K562 (cell line): ENCODE measurements around the gene FRMPD4. TPM values are rescaled to one million over a fixed set of nuclear protein-coding genes. Genes with fewer than 3 reads are reported as not detected.

Experiments used
- ATAC-seq: fragments of 200-7000 bp; cut with Tn5 transposase; 3 replicates; pipeline ENCODE4 v1.9.1; 2020; ENCODE audit warnings: moderate library complexity
- BruUV-seq: library from RNA; stranded (reverse); fragments of 400-500 nt; replicated peaks from 2 replicates; lab custom pipeline; 2021; lab: Mats Ljungman, UMichigan
- CTCF ChIA-PET: fragments of 300-600 bp; formaldehyde crosslinking; extraction: SDS; loops from one replicate; lab custom pipeline; 2021; ENCODE audit warnings: low intra/inter-chr PET ratio; lab: Yijun Ruan, JAX
- POLR2A ChIA-PET: fragments of 300-600, 350-650 bp; sonication (Branson Sonifier 250); formaldehyde crosslinking; extraction: SDS; loops from one replicate; lab custom pipeline; 2021; ENCODE audit warnings: antibody characterized with exemption, inconsistent platforms; lab: Yijun Ruan, JAX
- DNase-seq, 4 experiments: peaks; one replicate each; pipeline versions ENCODE4 v3.0.0 to v3.0.0-alpha.2; 2011 to 2018; ENCODE audit warnings: low spot score in 3 of 4, mixed read lengths in 3 of 4; ENCODE audit errors: extremely low read depth in 1 of 4
- FAIRE-seq: peaks from 2 replicates; lab custom pipeline; 2011; peaks lifted over from hg19 to GRCh38; lab: Jason Lieb, UNC
- H2AFZ ChIP-seq: 2 replicates; pipeline ENCODE4 v1.6.0; 2011; ENCODE audit warnings: low read depth, low read length, control low read depth, inconsistent platforms
- H3K27ac ChIP-seq: fragments of 200-600 bp; 3 replicates; pipeline ENCODE4 v1.8.0; 2011; ENCODE audit warnings: low read depth, mild to moderate bottlenecking, control low read depth, inconsistent platforms, low read length, moderate library complexity, mixed read lengths; ENCODE audit errors: extremely low read depth
- H3K27me3 ChIP-seq, 2 experiments: fragments of 300-600 bp in 1 of 2; 2 replicates in 1 of 2; 3 replicates in 1 of 2; pipeline versions ENCODE4 v1.6.0 to v1.8.0; 2011; ENCODE audit warnings: inconsistent platforms in 2 of 2, low read length in 2 of 2, mild to moderate bottlenecking in 1 of 2, mixed read lengths in 1 of 2, moderate library complexity in 1 of 2; ENCODE audit not compliant: control insufficient read depth in 2 of 2, insufficient read depth in 2 of 2
- H3K36me3 ChIP-seq: fragments of 300-600 bp; 3 replicates; pipeline ENCODE4 v1.8.0; 2011; ENCODE audit warnings: mild to moderate bottlenecking, low read length, inconsistent platforms; ENCODE audit not compliant: control insufficient read depth, insufficient read depth
- H3K4me1 ChIP-seq, 2 experiments: fragments of 200-600 bp in 1 of 2; replicated peaks in 1 of 2; 2 replicates in 1 of 2; 3 replicates in 1 of 2; pipeline versions ENCODE4 v1.5.1 to v1.8.0; 2011; ENCODE audit warnings: inconsistent platforms in 2 of 2, low read length in 2 of 2, mild to moderate bottlenecking in 1 of 2, mixed read lengths in 1 of 2, moderate library complexity in 1 of 2; ENCODE audit not compliant: control insufficient read depth in 2 of 2, insufficient read depth in 2 of 2
- H3K4me2 ChIP-seq: 2 replicates; pipeline ENCODE4 v1.6.1; 2011; ENCODE audit warnings: low read length, control low read depth, inconsistent platforms, mixed read lengths; ENCODE audit not compliant: insufficient read depth
- H3K4me3 ChIP-seq: fragments of 200-600 bp; sonication (generic), shearing (Covaris generic); 2 replicates; pipeline ENCODE4 v1.5.1; 2016; ENCODE audit warnings: control low read depth, inconsistent platforms
- H3K79me2 ChIP-seq: fragments of 200-600 bp; 3 replicates; pipeline ENCODE4 v1.8.0; 2011; ENCODE audit warnings: low read length, inconsistent platforms; ENCODE audit not compliant: control insufficient read depth, insufficient read depth
- H3K9ac ChIP-seq, 2 experiments: 2 replicates each; pipeline versions ENCODE4 v1.6.0 to v1.6.1; 2011; ENCODE audit warnings: low read depth in 2 of 2, low read length in 2 of 2, control low read depth in 1 of 2, inconsistent platforms in 1 of 2, mild to moderate bottlenecking in 1 of 2, mixed read lengths in 1 of 2; ENCODE audit not compliant: insufficient read depth in 1 of 2
- H3K9me1 ChIP-seq: one replicate; pipeline ENCODE4 v1.6.0; 2011; ENCODE audit warnings: inconsistent platforms, mild to moderate bottlenecking, low read length, moderate library complexity; ENCODE audit not compliant: control insufficient read depth, insufficient read depth
- H3K9me3 ChIP-seq: replicated peaks from 2 replicates; pipeline ENCODE4 v1.5.1; 2011; ENCODE audit warnings: low read depth, low read length, inconsistent platforms; ENCODE audit not compliant: control insufficient read depth, insufficient read depth
- H4K20me1 ChIP-seq: replicated peaks from 2 replicates; pipeline ENCODE4 v1.6.1; 2011; ENCODE audit warnings: low read length, inconsistent platforms, mixed read lengths; ENCODE audit not compliant: control insufficient read depth, insufficient read depth
- ARNT ChIP-seq, 2 experiments: fragments of 450-650 bp; IDR thresholded peaks; 2 replicates each; pipeline ENCODE4 v1.6.1; 2016; ENCODE audit warnings: mild to moderate bottlenecking in 1 of 2
- CBX5 ChIP-seq: IDR thresholded peaks from 2 replicates; pipeline ENCODE4 v1.6.1; 2014; ENCODE audit warnings: low read depth, borderline replicate concordance
- CC2D1A ChIP-seq: fragments of 450-650 bp; IDR thresholded peaks from 2 replicates; pipeline ENCODE4 v1.6.1; 2017; ENCODE audit warnings: mild to moderate bottlenecking
- FOXO4 ChIP-seq: fragments of 450-650 bp; formaldehyde crosslinking; IDR thresholded peaks from 2 replicates; pipeline ENCODE4 v1.4.0; 2020; ENCODE audit warnings: mild to moderate bottlenecking, moderate library complexity
- LARP7 ChIP-seq: fragments of 450-650 bp; IDR thresholded peaks from 2 replicates; pipeline ENCODE4 v1.6.1; 2016
- MTF1 ChIP-seq: fragments of 250-450 bp; sonication (Bioruptor Pico); IDR thresholded peaks from 2 replicates; pipeline ENCODE4 v1.9.0; 2021; ENCODE audit warnings: moderate library complexity, mild to moderate bottlenecking, inconsistent platforms, borderline replicate concordance
- NELFE ChIP-seq: IDR thresholded peaks from 2 replicates; pipeline ENCODE4 v1.6.1; 2011; ENCODE audit warnings: mild to moderate bottlenecking; ENCODE audit not compliant: insufficient read depth, insufficient read length
- RAD51 ChIP-seq: fragments of 450-650 bp; IDR thresholded peaks from 2 replicates; pipeline ENCODE4 v1.7.1; 2016; ENCODE audit warnings: low read depth, mild to moderate bottlenecking, borderline replicate concordance
- RBM14 ChIP-seq: fragments of 200-400 bp; formaldehyde crosslinking; IDR thresholded peaks from 2 replicates; pipeline ENCODE4 v1.6.1; 2018; ENCODE audit warnings: low read depth, mild to moderate bottlenecking, low read length, moderate library complexity, borderline replicate concordance; ENCODE audit not compliant: insufficient read depth
- SRSF9 ChIP-seq: fragments of 200-400 bp; formaldehyde crosslinking; IDR thresholded peaks from 2 replicates; pipeline ENCODE4 v1.6.1; 2017; ENCODE audit warnings: low read depth, low read length, borderline replicate concordance
- TAF7 ChIP-seq: fragments of 450-650 bp; IDR thresholded peaks from 2 replicates; pipeline ENCODE4 v1.6.1; 2016; ENCODE audit warnings: missing genetic modification characterization, missing compliant biosample characterization
- TAL1 ChIP-seq: fragments of 450-650 bp; IDR thresholded peaks from 2 replicates; pipeline ENCODE4 v1.6.1; 2016; ENCODE audit warnings: mild to moderate bottlenecking
- THRAP3 ChIP-seq: fragments of 450-650 bp; IDR thresholded peaks from 2 replicates; pipeline ENCODE4 v1.6.1; 2016; ENCODE audit warnings: mild to moderate bottlenecking, inconsistent platforms, borderline replicate concordance
- ZC3H4 ChIP-seq: sonication (generic); formaldehyde crosslinking; IDR thresholded peaks from 2 replicates; pipeline ENCODE4 v1.9.0; 2021; ENCODE audit warnings: missing genetic modification reagents, borderline replicate concordance
- ZKSCAN1 ChIP-seq: fragments of 150-350 bp; IDR thresholded peaks from 2 replicates; pipeline ENCODE4 v1.6.1; 2016; ENCODE audit warnings: low read depth, low read length
- ZNF384 ChIP-seq: IDR thresholded peaks from 2 replicates; pipeline ENCODE4 v1.6.1; 2012; ENCODE audit warnings: low read depth, low read length, improper control_type of control experiment
- WGBS: fragments of 100-300 bp; shearing (Covaris generic); methylation state at CpG from one replicate; pipeline ENCODE4 v1.1.6; 2016; ENCODE audit warnings: low coverage, mixed read lengths; ENCODE audit not compliant: insufficient coverage; ENCODE audit errors: missing lambda C conversion rate; 5-methylcytosine and 5-hydroxymethylcytosine counted together
- in situ Hi-C: fragments of 300-500 bp; cut with MboI; formaldehyde crosslinking; loops from 4 replicates; pipeline ENCODE4 v1.15.0; 2018; ENCODE audit warnings: inconsistent platforms, mixed read lengths
- intact Hi-C: fragments of 100-400 bp; cut with micrococcal nuclease; formaldehyde crosslinking; loops from 2 replicates; pipeline ENCODE4 v1.14.2; 2022
- polyA plus RNA-seq, 8 experiments: library from polyadenylated mRNA; depleted of rRNA in 4 of 8; stranded (reverse) in 5 of 8; unstranded in 3 of 8; fragments of >200 nt; fragmentation: Nextera tagmentation in 2 of 8; fragmentation: Illumina TruSeq in 1 of 8; extraction: Ambion mirVana in 2 of 8; extraction: Trizol in 1 of 8; gene quantifications; 2 replicates each; pipeline versions ENCODE4 v1.2.1 to v1.2.3, GENCODE V29; 2011 to 2014; ENCODE audit warnings: inconsistent platforms in 1 of 8, missing spikeins in 1 of 8
- total RNA-seq, 7 experiments: library from RNA; depleted of rRNA in 6 of 7; stranded (reverse); fragments of >200 nt in 6 of 7; fragmentation: Illumina TruSeq in 2 of 7; extraction: Trizol in 2 of 7; gene quantifications; 2 replicates each; pipeline versions ENCODE4 v1.2.1 to v1.2.3, GENCODE V29; 2011 to 2021; ENCODE audit warnings: low replicate concordance in 1 of 7

The FRMPD4 gene
- total and polyA plus RNA-seq, 9 of the 15 experiments (the other 6 are each of a cell fraction or from before 2014, with no cell fraction given), result not detected

- TF ChIP-seq TAF7 (tag) (no peak), SRSF9 (no peak), LARP7 (no peak), ZNF384 (no peak), THRAP3 (no peak), RBM14 (no peak), MTF1 (CRISPR knock-in tag) (no peak)
- TF ChIP-seq, all 486 proteins: peak for 0
These were observed 107.7 kb downstream of the FRMPD4 start (continued) for GRCh38 chrX:12245650-12246645.

DNA sequence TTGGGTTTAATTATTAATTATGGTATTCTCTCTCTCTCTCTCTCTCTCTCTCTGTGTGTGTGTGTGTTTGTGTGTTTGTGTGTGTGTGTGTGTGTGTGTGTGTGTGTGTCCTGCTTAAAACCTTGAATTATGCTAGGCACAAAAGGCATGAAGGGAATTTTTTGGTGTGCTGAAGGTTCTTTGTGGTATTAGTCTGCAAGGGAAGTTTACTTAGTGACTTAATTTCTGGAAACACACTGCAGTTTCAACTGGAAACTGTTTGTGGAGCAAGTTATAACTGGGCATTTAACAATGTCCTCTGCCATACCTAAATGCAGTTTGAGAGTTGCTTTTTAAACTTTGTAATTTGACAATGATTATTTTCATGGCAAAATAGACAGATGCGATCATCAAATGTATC is 111.7 kb downstream of the FRMPD4 start:
- in situ Hi-C loops, result no loop called here

More for the DNA sequence above, 111.7 kb downstream of the FRMPD4 start:
- ChIA-PET CTCF (no interaction called here), POLR2A (no interaction called here)
- FAIRE-seq (no peak), ATAC-seq (no peak), DNase-seq (no peak)
- Histone ChIP-seq H4K20me1 (no peaks in the 10 kb centered on the region), H3K27ac (no peak overlapping the region), H3K9me1 (no peaks in the 10 kb centered on the region), H3K9ac (no peak overlapping the region), H3K36me3 (no peaks in the 10 kb centered on the region), H3K4me3 (no peak overlapping the region), H3K9me3 (no peaks in the 10 kb centered on the region), H3K79me2 (no peaks in the 10 kb centered on the region), H2AFZ (no peak overlapping the region), H3K4me2 (no peak overlapping the region), H3K4me1 (no peaks in the 10 kb centered on the region), H3K27me3 (no peaks in the 10 kb centered on the region)
- intact Hi-C loops, result no loop called here
- no TSS peak for BruUV-seq
- WGBS, result 0% methylated on average over 1 of the region's 1 CpG
- TF ChIP-seq CBX5, result no peak
- TF ChIP-seq ZKSCAN1, result no peak
- no peak for TF ChIP-seq ZNF384
- TF ChIP-seq ZC3H4 (CRISPR knock-in tag), result no peak
- no peak for TF ChIP-seq RAD51
- TF ChIP-seq FOXO4, result no peak
- TF ChIP-seq NELFE, result no peak
- TF ChIP-seq ARNT (IDR thresholded peaks at IDR 0.05), result no peak
- no peak for TF ChIP-seq TAL1
- TF ChIP-seq CC2D1A, result no peak
